ENCODE data around the gene SH3BGRL.
"Not testable (repeated sequence)": the region's sequence is repeated elsewhere in the genome, so short reads cannot be mapped to it uniquely, and the experiment has no call there.

SH3BGRL gene

DNA sequence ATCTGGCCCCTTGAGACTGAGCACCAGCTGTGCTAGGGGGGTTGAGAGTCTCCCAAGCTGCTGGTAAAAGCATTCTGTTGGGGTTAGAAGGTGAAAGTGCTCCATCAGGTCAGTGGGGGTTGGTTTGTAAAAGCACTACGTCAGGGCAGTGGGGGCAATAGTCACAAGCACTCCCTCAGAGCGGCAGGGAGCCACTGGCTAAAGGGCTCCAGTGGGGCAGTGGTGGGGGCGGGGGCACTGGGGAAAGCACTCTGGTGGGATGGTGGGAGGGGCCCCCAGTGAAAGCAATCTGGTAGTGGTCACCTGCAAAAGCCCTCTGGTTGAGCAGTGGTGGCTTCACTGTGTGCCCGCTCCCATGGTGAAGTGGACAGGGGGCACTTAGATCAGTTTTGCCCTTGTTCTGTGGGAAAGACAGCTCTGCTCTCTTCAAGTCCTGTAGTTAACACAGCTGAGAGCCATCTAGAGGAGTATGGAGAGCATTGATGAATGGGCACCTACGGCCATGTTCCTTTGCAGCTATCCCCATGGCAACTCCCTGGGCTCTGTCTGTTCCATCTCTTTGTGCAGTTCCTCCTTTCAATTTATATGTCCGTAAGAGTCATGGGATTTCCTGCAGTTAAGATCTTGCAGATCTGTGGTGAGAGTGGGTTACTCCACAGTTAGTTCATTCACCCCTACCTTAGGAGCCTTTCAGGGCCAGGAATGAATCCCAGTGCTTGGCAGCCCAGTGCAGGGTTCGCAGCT lies 106.4 kb downstream of the SH3BGRL start:
- no peak for DNase-seq (ENCODE audit: low read depth)
- no peaks in the 10 kb centered on the region for H3K36me3 ChIP-seq (ENCODE audit: control insufficient read depth, insufficient read depth, low read length, severe bottlenecking)

DNA sequence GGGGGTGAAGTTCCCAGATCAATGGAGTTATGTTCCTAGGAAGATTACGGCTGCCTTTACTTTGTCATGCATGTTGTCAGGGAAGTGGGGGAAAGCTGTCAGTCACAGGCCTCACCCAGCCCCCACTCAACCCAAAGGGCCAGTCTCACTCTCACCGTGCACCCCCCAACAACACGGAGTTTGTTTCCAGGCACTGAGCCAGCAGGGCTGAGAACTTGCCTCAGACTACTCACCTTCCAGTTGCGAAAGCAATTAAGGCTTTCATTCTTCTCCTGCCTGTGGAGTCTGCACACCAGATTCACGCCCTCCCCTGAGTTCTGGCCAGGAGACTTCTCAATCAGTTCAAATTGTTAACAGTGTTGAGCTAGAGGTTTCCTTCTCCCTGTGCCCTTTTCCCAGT lies 114.3 kb downstream of the SH3BGRL start:
- DNase-seq (ENCODE audit: low read depth) = peak; percentile 28
- no peaks in the 10 kb centered on the region for H3K27me3 ChIP-seq (replicated peaks; ENCODE audit: control insufficient read depth, insufficient read depth, low read length)
- no peaks in the 10 kb centered on the region for H3K36me3 ChIP-seq (ENCODE audit: control insufficient read depth, insufficient read depth, low read length, severe bottlenecking)
- no peaks in the 10 kb centered on the region for H3K9me3 ChIP-seq (ENCODE audit: control insufficient read depth, low read length)
- no peak overlapping the region for H3K4me3 ChIP-seq (ENCODE audit: low read length)
- no peak overlapping the region for H3K9ac ChIP-seq (ENCODE audit: low read length)
- H3K4me1 ChIP-seq (ENCODE audit: control insufficient read depth, insufficient read depth, low read length) = no peaks in the 10 kb centered on the region

More for the DNA sequence above, 106.4 kb downstream of the SH3BGRL start:
- H3K9me3 ChIP-seq (ENCODE audit: control insufficient read depth, low read length) = no peaks in the 10 kb centered on the region
- H3K4me1 ChIP-seq (ENCODE audit: control insufficient read depth, insufficient read depth, low read length) = no peaks in the 10 kb centered on the region
- peaks cover 2% of the 10 kb centered on the region for H3K27me3 ChIP-seq (replicated peaks; ENCODE audit: control insufficient read depth, insufficient read depth, low read length)
- no peak overlapping the region for H3K9ac ChIP-seq (ENCODE audit: low read length)
- no peak overlapping the region for H3K4me3 ChIP-seq (ENCODE audit: low read length)

- not testable (repeated sequence) for H3K4me3 ChIP-seq (ENCODE audit: low read length); H3K36me3 ChIP-seq (ENCODE audit: control insufficient read depth, insufficient read depth, low read length, severe bottlenecking)
These were observed 129.8 kb downstream of the SH3BGRL start for GRCh38 chrX:81331653-81332052.

DNA sequence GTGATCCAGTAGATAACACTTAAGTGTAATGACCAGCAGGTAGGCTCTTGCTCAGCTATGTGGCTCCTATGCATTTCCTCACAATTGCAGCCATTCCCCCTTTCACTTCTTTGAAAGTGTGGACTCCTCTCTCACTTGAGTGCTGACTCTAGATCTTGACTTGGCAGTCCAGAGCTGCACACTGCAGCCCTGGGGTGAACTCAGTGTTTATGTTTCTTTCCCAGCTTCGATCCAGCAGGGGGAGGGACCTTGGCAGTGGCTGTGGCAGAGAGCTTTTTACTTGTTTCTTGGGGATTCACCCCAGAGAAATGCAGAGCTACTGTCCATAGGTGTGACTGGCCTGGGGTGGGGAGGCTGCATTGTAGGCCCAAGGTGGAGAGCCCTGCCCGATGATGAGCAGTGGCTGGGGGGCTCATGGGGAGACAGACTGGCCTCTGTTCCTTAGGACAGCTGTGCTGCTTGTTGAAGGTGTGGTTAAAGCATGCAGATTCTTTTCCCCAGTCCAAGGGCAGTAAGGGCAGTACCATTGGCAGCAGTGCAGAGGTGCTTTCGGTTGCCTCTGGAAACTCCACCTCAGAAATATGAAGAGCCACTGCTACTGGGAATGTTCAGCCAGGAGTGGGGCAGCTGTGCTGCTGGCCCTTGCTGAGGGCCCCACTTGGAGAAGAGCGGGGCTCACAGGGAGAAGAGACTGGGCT lies 134.7 kb downstream of the SH3BGRL start:
- Histone ChIP-seq H3K9me3 (ENCODE audit: control insufficient read depth, low read length) (peaks cover 17% of the 10 kb centered on the region), H3K36me3 (ENCODE audit: control insufficient read depth, insufficient read depth, low read length, severe bottlenecking) (no peaks in the 10 kb centered on the region)
- peak; percentile 13 for DNase-seq (ENCODE audit: low read depth)

More at GRCh38 chrX:81331653-81332052, 129.8 kb downstream of the SH3BGRL start:
- not testable (repeated sequence) for H3K9ac ChIP-seq (ENCODE audit: low read length); H3K27me3 ChIP-seq (replicated peaks; ENCODE audit: control insufficient read depth, insufficient read depth, low read length); DNase-seq (ENCODE audit: low read depth)
- Histone ChIP-seq H3K4me1 (ENCODE audit: control insufficient read depth, insufficient read depth, low read length) (peaks cover 12% of the 10 kb centered on the region), H3K9me3 (ENCODE audit: control insufficient read depth, low read length) (peaks cover 22% of the 10 kb centered on the region)

GRCh38 chrX:81337805-81338204 lies 135.9 kb downstream of the SH3BGRL start:
- H3K4me1 ChIP-seq (ENCODE audit: control insufficient read depth, insufficient read depth, low read length) = peaks cover 5% of the 10 kb centered on the region
- H3K27me3 ChIP-seq (replicated peaks; ENCODE audit: control insufficient read depth, insufficient read depth, low read length) = no peaks in the 10 kb centered on the region
- no peak for DNase-seq (ENCODE audit: low read depth)
- no peaks in the 10 kb centered on the region for H3K36me3 ChIP-seq (ENCODE audit: control insufficient read depth, insufficient read depth, low read length, severe bottlenecking)
- peaks cover 17% of the 10 kb centered on the region for H3K9me3 ChIP-seq (ENCODE audit: control insufficient read depth, low read length)
- no peak overlapping the region for H3K9ac ChIP-seq (ENCODE audit: low read length)
- H3K4me3 ChIP-seq (ENCODE audit: low read length) = no peak overlapping the region

More for the DNA sequence above, 134.7 kb downstream of the SH3BGRL start:
- Histone ChIP-seq H3K4me1 (ENCODE audit: control insufficient read depth, insufficient read depth, low read length) (peaks cover 5% of the 10 kb centered on the region), H3K4me3 (ENCODE audit: low read length) (no peak overlapping the region), H3K27me3 (replicated peaks; ENCODE audit: control insufficient read depth, insufficient read depth, low read length) (no peaks in the 10 kb centered on the region), H3K9ac (ENCODE audit: low read length) (no peak overlapping the region)

GRCh38 chrX:81338924-81339323 lies 137.0 kb downstream of the SH3BGRL start:
- Histone ChIP-seq H3K36me3 (ENCODE audit: control insufficient read depth, insufficient read depth, low read length, severe bottlenecking) (no peaks in the 10 kb centered on the region), H3K27me3 (replicated peaks; ENCODE audit: control insufficient read depth, insufficient read depth, low read length) (no peaks in the 10 kb centered on the region), H3K4me1 (ENCODE audit: control insufficient read depth, insufficient read depth, low read length) (no peaks in the 10 kb centered on the region), H3K4me3 (ENCODE audit: low read length) (no peak overlapping the region), H3K9ac (ENCODE audit: low read length) (no peak overlapping the region), H3K9me3 (ENCODE audit: control insufficient read depth, low read length) (peaks cover 17% of the 10 kb centered on the region)
- no peak for DNase-seq (ENCODE audit: low read depth)

- H3K4me3 ChIP-seq (ENCODE audit: low read length); H3K27me3 ChIP-seq (replicated peaks; ENCODE audit: control insufficient read depth, insufficient read depth, low read length); H3K9me3 ChIP-seq (ENCODE audit: control insufficient read depth, low read length); H3K4me1 ChIP-seq (ENCODE audit: control insufficient read depth, insufficient read depth, low read length); DNase-seq (ENCODE audit: low read depth); H3K36me3 ChIP-seq (ENCODE audit: control insufficient read depth, insufficient read depth, low read length, severe bottlenecking); H3K9ac ChIP-seq (ENCODE audit: low read length): not testable (repeated sequence)
These were observed 143.4 kb downstream of the SH3BGRL start for GRCh38 chrX:81345296-81345695.

All from adipocyte (in vitro differentiated cells).